Measurements from ENCODE around the gene OBSCN.
"Not testable (repeated sequence)": the region's sequence is repeated elsewhere in the genome, so short reads cannot be mapped to it uniquely, and the experiment has no call there.

OBSCN gene

DNA sequence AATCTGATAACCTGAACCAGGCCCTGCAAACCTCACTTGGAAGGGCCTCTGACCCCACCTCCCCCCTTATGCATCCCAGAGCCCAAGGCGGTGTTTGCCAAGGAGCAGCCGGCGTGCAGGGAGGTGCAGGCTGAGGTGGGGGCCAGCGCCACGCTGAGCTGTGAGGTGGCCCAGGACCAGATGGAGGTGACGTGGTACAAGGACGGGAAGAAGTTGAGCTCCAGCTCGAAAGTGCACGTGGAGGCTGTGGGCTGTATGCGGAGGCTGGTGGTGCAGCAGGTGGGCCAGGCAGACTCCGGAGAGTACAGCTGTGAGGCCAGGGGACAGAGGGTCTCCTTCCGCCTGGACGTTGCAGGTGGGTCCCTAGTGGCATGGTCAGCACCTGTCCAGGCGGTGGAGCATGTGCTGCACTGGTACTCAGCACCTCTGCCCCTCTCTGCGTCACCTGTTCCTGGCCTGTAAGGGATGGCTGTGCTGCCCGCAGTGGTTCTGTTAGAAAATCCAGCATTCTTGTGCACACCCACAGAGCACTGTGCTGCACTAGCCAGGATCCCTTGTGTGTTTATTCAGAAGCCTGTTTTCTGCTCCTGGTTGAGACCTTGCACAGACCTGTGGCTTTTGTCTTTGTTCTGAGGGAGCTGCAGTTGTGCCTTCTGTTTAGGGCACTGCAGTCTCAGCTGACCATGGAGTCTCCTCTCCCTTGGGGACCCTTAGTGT is 11.6 kb downstream of the OBSCN start:
- H3K27ac ChIP-seq, result no peak overlapping the region
- DNase-seq, result no peak
- no peak overlapping the region for H3K4me3 ChIP-seq (ENCODE audit: low read depth, low read length)
- H3K27me3 ChIP-seq (replicated peaks), result no peaks in the 10 kb centered on the region
- no peaks in the 10 kb centered on the region for H3K36me3 ChIP-seq (replicated peaks)
- no peak for TF ChIP-seq CTCF (IDR thresholded peaks at IDR 0.05; ENCODE audit: low read depth, low read length, missing control alignments)
- in situ Hi-C loops (cut with HindIII; ENCODE audit: low pct_ligation_motif_present, low sequenced_read_pairs), result no loop called here

DNA sequence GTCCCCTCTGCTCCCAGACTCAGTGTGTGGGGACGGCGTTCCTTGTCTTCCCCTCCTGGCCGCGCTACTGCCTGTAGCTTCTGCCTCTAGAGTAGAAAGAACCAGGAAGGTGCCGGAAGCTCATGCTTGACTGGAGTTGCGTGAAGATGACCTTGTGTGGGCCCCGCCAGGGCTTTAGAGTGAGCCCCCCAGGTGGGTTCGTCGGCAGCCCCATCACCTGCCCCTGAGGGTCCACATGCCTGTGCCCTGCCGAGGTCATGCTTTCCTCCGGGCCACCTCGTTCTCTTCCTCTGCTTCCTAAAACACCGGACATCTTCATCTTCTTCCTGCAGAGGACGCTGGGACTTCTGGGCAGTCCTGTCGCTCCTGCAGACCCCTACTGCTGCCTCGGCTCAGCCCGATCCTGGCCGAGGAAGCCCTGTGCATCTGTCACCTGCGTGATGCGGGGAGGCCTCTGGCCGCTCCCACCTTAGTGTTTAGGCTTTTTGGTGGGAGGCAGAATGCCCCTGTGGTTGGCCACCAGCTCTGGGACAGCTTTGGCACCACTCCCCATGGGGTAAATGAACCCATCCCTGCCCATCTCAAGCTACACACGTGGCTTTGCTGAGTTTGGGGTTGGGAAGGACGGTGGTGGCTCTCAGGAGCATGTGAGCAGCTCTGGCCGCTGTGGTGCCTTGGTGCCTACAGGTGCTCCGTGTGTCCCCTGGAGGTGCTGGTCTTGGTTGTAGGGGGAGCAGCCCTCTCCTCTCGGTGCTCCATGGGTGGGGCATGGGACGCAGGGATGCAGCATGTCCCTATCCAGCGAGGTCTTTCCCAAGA is 12.3 kb downstream of the OBSCN start:
- no peaks in the 10 kb centered on the region for H3K36me3 ChIP-seq (replicated peaks)
- in situ Hi-C loops (cut with HindIII; ENCODE audit: low pct_ligation_motif_present, low sequenced_read_pairs), result no loop called here
- DNase-seq, result no peak
- no peak overlapping the region for H3K4me3 ChIP-seq (ENCODE audit: low read depth, low read length)
- H3K27me3 ChIP-seq (replicated peaks), result no peaks in the 10 kb centered on the region
- no peak for TF ChIP-seq CTCF (IDR thresholded peaks at IDR 0.05; ENCODE audit: low read depth, low read length, missing control alignments)
- no peak overlapping the region for H3K27ac ChIP-seq

GRCh38 chr1:228221097-228221496 is 13.3 kb downstream of the OBSCN start:
- H3K27ac ChIP-seq; DNase-seq; H3K36me3 ChIP-seq (replicated peaks); in situ Hi-C loops (cut with HindIII; ENCODE audit: low pct_ligation_motif_present, low sequenced_read_pairs); H3K27me3 ChIP-seq (replicated peaks); H3K4me3 ChIP-seq (ENCODE audit: low read depth, low read length): not testable (repeated sequence)

DNA sequence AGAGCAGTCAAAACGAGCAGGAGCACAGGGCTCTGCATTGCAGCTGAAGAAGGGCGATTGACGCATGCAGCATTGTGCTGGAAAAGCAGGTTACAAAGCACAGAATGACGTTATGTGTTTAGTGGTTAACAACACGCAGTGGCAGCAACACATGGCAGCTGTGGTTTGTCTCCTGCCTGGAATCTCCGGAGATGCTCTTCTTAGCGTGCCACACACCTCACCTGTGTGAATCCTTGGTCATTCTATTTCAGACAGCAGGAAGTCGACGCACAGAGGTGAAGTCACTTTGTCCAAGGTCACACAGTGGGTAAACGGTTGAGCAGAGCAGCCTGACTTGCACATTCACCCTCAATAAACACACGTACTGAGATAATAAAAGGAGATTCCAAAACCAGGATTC is 14.7 kb downstream of the OBSCN start:
- H3K36me3 ChIP-seq (replicated peaks), result no peaks in the 10 kb centered on the region
- DNase-seq, result no peak

GRCh38 chr1:228224198-228225164 is 16.6 kb downstream of the OBSCN start:
- no peak for TF ChIP-seq CTCF (IDR thresholded peaks at IDR 0.05; ENCODE audit: low read depth, low read length, missing control alignments)
- in situ Hi-C loops (cut with HindIII; ENCODE audit: low pct_ligation_motif_present, low sequenced_read_pairs), result no loop called here
- Histone ChIP-seq H3K27me3 (replicated peaks) (no peaks in the 10 kb centered on the region), H3K36me3 (replicated peaks) (no peaks in the 10 kb centered on the region), H3K4me3 (ENCODE audit: low read depth, low read length) (no peak overlapping the region), H3K27ac (no peak overlapping the region)
- DNase-seq, result no peak

More for the DNA sequence above, 14.7 kb downstream of the OBSCN start:
- Histone ChIP-seq H3K27ac (no peak overlapping the region), H3K4me3 (ENCODE audit: low read depth, low read length) (no peak overlapping the region), H3K27me3 (replicated peaks) (no peaks in the 10 kb centered on the region)
- in situ Hi-C loops (cut with HindIII; ENCODE audit: low pct_ligation_motif_present, low sequenced_read_pairs), result no loop called here
- TF ChIP-seq CTCF (IDR thresholded peaks at IDR 0.05; ENCODE audit: low read depth, low read length, missing control alignments), result no peak
